DOHH2 (cell line): ENCODE data around the gene PRKCH.

Experiments used
- H3F3A ChIP-seq: fragments of 200-600 bp; sonication (generic), shearing (Covaris generic); 2 replicates; pipeline ENCODE4 v1.6.0; 2016; ENCODE audit warnings: antibody characterized with exemption, mild to moderate bottlenecking; ENCODE audit not compliant: control insufficient read depth, insufficient read depth
- H3K27ac ChIP-seq: fragments of 200-600 bp; sonication (generic); 2 replicates; pipeline ENCODE4 v1.5.1; 2014; ENCODE audit warnings: low read depth, mild to moderate bottlenecking, low read length, moderate library complexity
- H3K27me3 ChIP-seq: fragments of 200-600 bp; sonication (generic); 2 replicates; pipeline ENCODE4 v1.6.1; 2014; ENCODE audit warnings: mild to moderate bottlenecking, low read length, mixed read lengths; ENCODE audit not compliant: control insufficient read depth
- H3K36me3 ChIP-seq: fragments of 200-600 bp; sonication (generic); 2 replicates; pipeline ENCODE4 v1.6.1; 2014; ENCODE audit warnings: mild to moderate bottlenecking, low read length, moderate library complexity, mixed read lengths; ENCODE audit not compliant: control insufficient read depth
- H3K4me1 ChIP-seq: fragments of 200-600 bp; sonication (generic); 2 replicates; pipeline ENCODE4 v1.6.1; 2014; ENCODE audit warnings: mild to moderate bottlenecking, low read length, mixed read lengths; ENCODE audit not compliant: control insufficient read depth
- H3K4me2 ChIP-seq: fragments of 200-600 bp; sonication (generic); 2 replicates; pipeline ENCODE4 v1.6.0; 2014; ENCODE audit warnings: mild to moderate bottlenecking, low read length, moderate library complexity
- H3K4me3 ChIP-seq: fragments of 200-600 bp; sonication (generic); 2 replicates; pipeline ENCODE4 v1.5.1; 2014; ENCODE audit warnings: mild to moderate bottlenecking, low read length, mixed read lengths
- H3K79me2 ChIP-seq: fragments of 200-600 bp; sonication (generic); 2 replicates; pipeline ENCODE4 v1.6.1; 2014; ENCODE audit warnings: mild to moderate bottlenecking, low read length, mixed read lengths; ENCODE audit not compliant: control insufficient read depth
- H3K9me2 ChIP-seq: fragments of 200-600 bp; sonication (generic); replicated peaks from 2 replicates; pipeline ENCODE4 v1.6.1; 2014; ENCODE audit warnings: mild to moderate bottlenecking, low read length, mixed read lengths; ENCODE audit not compliant: control insufficient read depth
- H3K9me3 ChIP-seq: fragments of 200-600 bp; sonication (generic); 2 replicates; pipeline ENCODE4 v1.6.1; 2014; ENCODE audit warnings: antibody characterized with exemption, low read length, mixed read lengths; ENCODE audit not compliant: control insufficient read depth, insufficient read depth
- H4K20me1 ChIP-seq: fragments of 200-600 bp; sonication (generic); 2 replicates; pipeline ENCODE4 v1.6.0; 2014; ENCODE audit warnings: low read depth, mild to moderate bottlenecking, antibody characterized with exemption, low read length, moderate library complexity; ENCODE audit not compliant: control insufficient read depth, insufficient read depth
- CTCF ChIP-seq: fragments of 200-600 bp; sonication (generic); IDR thresholded peaks from one replicate; pipeline ENCODE4 v1.5.1; 2014; ENCODE audit warnings: antibody characterized with exemption, mild to moderate bottlenecking, low read depth, low read length; ENCODE audit not compliant: poor library complexity, severe bottlenecking
- EZH2phosphoT487 ChIP-seq: fragments of 200-600 bp; sonication (generic); IDR thresholded peaks from 2 replicates; pipeline ENCODE4 v1.6.1; 2017; ENCODE audit warnings: borderline replicate concordance, mild to moderate bottlenecking, antibody characterized with exemption, low read length, moderate library complexity, mixed read lengths

The PRKCH gene

GRCh38 chr14:61362072-61362750, 40.8 kb downstream of the PRKCH start:
- no peak overlapping the region for H3K27ac ChIP-seq
- no peak overlapping the region for H3K4me3 ChIP-seq
- no peaks in the 10 kb centered on the region for H3K79me2 ChIP-seq
- H3F3A ChIP-seq: no peaks in the 10 kb centered on the region
- no peaks in the 10 kb centered on the region for H3K9me3 ChIP-seq
- H3K27me3 ChIP-seq: no peaks in the 10 kb centered on the region
- TF ChIP-seq CTCF (no peak), EZH2phosphoT487 (no peak)
- no peaks in the 10 kb centered on the region for H3K36me3 ChIP-seq
- no peaks in the 10 kb centered on the region for H3K9me2 ChIP-seq
- no peaks in the 10 kb centered on the region for H3K4me1 ChIP-seq
- H4K20me1 ChIP-seq: no peaks in the 10 kb centered on the region
- H3K4me2 ChIP-seq: no peak overlapping the region

GRCh38 chr14:61364243-61364642, 42.9 kb downstream of the PRKCH start:
- Histone ChIP-seq H3F3A (no peaks in the 10 kb centered on the region), H3K4me1 (no peaks in the 10 kb centered on the region), H4K20me1 (no peaks in the 10 kb centered on the region), H3K27ac (no peak overlapping the region), H3K27me3 (no peaks in the 10 kb centered on the region), H3K9me2 (no peaks in the 10 kb centered on the region), H3K79me2 (no peaks in the 10 kb centered on the region), H3K4me2 (no peak overlapping the region), H3K36me3 (no peaks in the 10 kb centered on the region), H3K9me3 (no peaks in the 10 kb centered on the region), H3K4me3 (no peak overlapping the region)
- TF ChIP-seq EZH2phosphoT487 (no peak), CTCF (no peak)

DNA sequence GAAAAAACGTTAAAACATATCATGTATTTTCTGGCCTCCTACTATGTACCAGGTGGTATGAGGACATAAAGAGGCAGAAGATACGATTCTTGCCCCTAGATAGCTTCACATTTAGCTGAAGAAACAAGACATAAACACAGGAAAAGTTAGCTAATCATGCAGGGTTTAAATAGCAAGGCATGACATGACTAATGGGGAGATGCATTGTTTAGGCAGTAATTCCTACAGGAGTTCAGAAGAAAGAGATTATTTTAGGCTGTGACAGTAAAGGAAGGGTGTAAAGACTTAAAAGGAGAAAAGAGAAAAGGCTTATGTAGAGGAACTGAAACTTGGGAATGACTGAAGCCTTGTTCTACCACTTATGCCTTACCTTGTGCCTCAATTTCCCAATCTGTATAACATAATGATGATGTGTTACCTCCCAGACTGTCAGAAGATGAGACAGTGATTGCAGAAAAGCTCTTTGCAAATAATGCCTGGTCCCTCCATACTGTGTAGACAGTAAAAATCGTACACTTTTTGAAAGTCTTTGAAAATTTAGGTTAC, 44.4 kb downstream of the PRKCH start:
- Histone ChIP-seq H3K79me2 (no peaks in the 10 kb centered on the region), H3K4me3 (no peak overlapping the region), H3K27ac (no peak overlapping the region)

More for the DNA sequence above, 44.4 kb downstream of the PRKCH start:
- Histone ChIP-seq H4K20me1 (no peaks in the 10 kb centered on the region), H3K9me2 (no peaks in the 10 kb centered on the region), H3K36me3 (no peaks in the 10 kb centered on the region), H3K9me3 (no peaks in the 10 kb centered on the region), H3K4me2 (no peak overlapping the region), H3K27me3 (no peaks in the 10 kb centered on the region), H3K4me1 (no peaks in the 10 kb centered on the region), H3F3A (no peaks in the 10 kb centered on the region)
- TF ChIP-seq EZH2phosphoT487 (no peak), CTCF (no peak)
